Measurements from ENCODE around the gene CXCL17. TPM values are rescaled to one million over a fixed set of nuclear protein-coding genes. Genes with fewer than 3 reads are reported as not detected.

The CXCL17 gene
- total RNA-seq, 1 donor from 2014 or later = 2.9 TPM

- Histone ChIP-seq H3K27ac (no peak overlapping the region), H3K36me3 (no peaks in the 10 kb centered on the region), H3K9me3 (no peaks in the 10 kb centered on the region), H3K4me1 (peaks cover 12% of the 10 kb centered on the region), H3K27me3 (no peaks in the 10 kb centered on the region), H3K4me3 (no peak overlapping the region)
- DNase-seq (ENCODE audit: extremely low spot score in 2 of 2) = no peak
- no peak for TF ChIP-seq POLR2A (IDR thresholded peaks at IDR 0.05)
- TF ChIP-seq, protein P1, sequence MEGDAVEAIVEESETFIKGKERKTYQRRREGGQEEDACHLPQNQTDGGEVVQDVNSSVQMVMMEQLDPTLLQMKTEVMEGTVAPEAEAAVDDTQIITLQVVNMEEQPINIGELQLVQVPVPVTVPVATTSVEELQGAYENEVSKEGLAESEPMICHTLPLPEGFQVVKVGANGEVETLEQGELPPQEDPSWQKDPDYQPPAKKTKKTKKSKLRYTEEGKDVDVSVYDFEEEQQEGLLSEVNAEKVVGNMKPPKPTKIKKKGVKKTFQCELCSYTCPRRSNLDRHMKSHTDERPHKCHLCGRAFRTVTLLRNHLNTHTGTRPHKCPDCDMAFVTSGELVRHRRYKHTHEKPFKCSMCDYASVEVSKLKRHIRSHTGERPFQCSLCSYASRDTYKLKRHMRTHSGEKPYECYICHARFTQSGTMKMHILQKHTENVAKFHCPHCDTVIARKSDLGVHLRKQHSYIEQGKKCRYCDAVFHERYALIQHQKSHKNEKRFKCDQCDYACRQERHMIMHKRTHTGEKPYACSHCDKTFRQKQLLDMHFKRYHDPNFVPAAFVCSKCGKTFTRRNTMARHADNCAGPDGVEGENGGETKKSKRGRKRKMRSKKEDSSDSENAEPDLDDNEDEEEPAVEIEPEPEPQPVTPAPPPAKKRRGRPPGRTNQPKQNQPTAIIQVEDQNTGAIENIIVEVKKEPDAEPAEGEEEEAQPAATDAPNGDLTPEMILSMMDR (IDR thresholded peaks at IDR 0.05) = no peak
- no peak for TF ChIP-seq POLR2AphosphoS5 (IDR thresholded peaks at IDR 0.05; ENCODE audit: insufficient read depth in 1 of 2, low read depth in 1 of 2)
- intact Hi-C loops (cut with DNase I) = no loop called here
These were observed 32.6 kb upstream of the CXCL17 start for GRCh38 chr19:42475366-42475765.

DNA sequence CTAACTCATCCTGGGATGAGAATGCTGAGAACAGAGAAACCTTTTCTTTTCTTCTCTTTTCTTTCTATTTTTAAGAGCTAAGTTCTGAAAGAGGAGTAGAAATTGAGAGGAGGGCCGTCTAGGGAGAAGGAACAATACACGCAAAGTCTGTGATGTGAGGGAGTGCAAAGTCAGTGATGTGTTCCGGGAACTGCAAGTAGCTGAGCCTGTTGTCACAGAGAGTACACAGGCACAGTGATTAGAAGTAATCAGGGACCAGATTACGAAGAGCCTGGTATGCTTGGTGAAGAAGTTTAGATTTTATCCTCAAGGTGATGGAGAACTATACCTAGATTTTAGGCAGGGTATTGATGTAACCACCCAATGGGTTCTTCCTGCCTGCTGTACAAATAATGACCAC lies 32.0 kb upstream of the CXCL17 start:
- intact Hi-C loops (cut with DNase I) = no loop called here
- Histone ChIP-seq H3K4me3 (no peak overlapping the region), H3K36me3 (no peaks in the 10 kb centered on the region), H3K9me3 (no peaks in the 10 kb centered on the region), H3K4me1 (peaks cover 12% of the 10 kb centered on the region), H3K27me3 (no peaks in the 10 kb centered on the region), H3K27ac (no peak overlapping the region)
- no peak for DNase-seq (ENCODE audit: extremely low spot score in 2 of 2)
- TF ChIP-seq, protein P1 (IDR thresholded peaks at IDR 0.05) = no peak
- TF ChIP-seq POLR2A (IDR thresholded peaks at IDR 0.05) = no peak
- TF ChIP-seq POLR2AphosphoS5 (IDR thresholded peaks at IDR 0.05; ENCODE audit: insufficient read depth in 1 of 2, low read depth in 1 of 2) = no peak

DNA sequence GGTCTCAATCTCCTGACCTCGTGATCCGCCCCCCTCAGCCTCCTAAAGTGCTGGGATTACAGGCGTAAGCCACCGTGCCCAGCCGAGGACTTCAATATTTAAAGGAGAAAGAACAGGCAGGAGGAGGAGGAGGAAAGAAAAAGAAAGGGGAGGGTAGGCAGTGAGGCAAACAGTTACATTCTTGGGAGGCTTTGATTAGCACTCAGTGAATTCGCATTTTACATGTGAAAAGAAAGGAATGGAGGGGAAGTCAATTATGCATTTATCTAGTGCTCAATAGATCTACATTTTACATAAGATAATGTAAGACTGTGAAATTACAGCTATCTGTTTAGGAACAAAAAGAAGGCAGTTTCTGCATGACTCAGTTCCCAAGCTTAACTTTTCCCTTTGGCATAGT lies 30.9 kb upstream of the CXCL17 start:
- no peaks in the 10 kb centered on the region for H3K27me3 ChIP-seq
- intact Hi-C loops (cut with DNase I) = no loop called here
- H3K36me3 ChIP-seq = no peaks in the 10 kb centered on the region
- peaks cover 12% of the 10 kb centered on the region for H3K4me1 ChIP-seq
- no peaks in the 10 kb centered on the region for H3K9me3 ChIP-seq
- DNase-seq (ENCODE audit: extremely low spot score in 2 of 2) = no peak
- H3K27ac ChIP-seq = no peak overlapping the region
- TF ChIP-seq, protein P1 (IDR thresholded peaks at IDR 0.05) = no peak
- no peak for TF ChIP-seq POLR2A (IDR thresholded peaks at IDR 0.05)
- no peak for TF ChIP-seq POLR2AphosphoS5 (IDR thresholded peaks at IDR 0.05; ENCODE audit: insufficient read depth in 1 of 2, low read depth in 1 of 2)
- H3K4me3 ChIP-seq = no peak overlapping the region

- no peaks in the 10 kb centered on the region for H3K36me3 ChIP-seq
- peaks cover 12% of the 10 kb centered on the region for H3K4me1 ChIP-seq
- no peak for DNase-seq (ENCODE audit: extremely low spot score in 2 of 2)
- H3K9me3 ChIP-seq = no peaks in the 10 kb centered on the region
- H3K4me3 ChIP-seq = no peak overlapping the region
- intact Hi-C loops (cut with DNase I) = no loop called here
- no peaks in the 10 kb centered on the region for H3K27me3 ChIP-seq
- TF ChIP-seq POLR2A (IDR thresholded peaks at IDR 0.05) (no peak), POLR2AphosphoS5 (IDR thresholded peaks at IDR 0.05; ENCODE audit: insufficient read depth in 1 of 2, low read depth in 1 of 2) (no peak)
- TF ChIP-seq, protein P1 (IDR thresholded peaks at IDR 0.05) = no peak
- no peak overlapping the region for H3K27ac ChIP-seq
These were observed 29.8 kb upstream of the CXCL17 start for GRCh38 chr19:42472402-42473147.

DNA sequence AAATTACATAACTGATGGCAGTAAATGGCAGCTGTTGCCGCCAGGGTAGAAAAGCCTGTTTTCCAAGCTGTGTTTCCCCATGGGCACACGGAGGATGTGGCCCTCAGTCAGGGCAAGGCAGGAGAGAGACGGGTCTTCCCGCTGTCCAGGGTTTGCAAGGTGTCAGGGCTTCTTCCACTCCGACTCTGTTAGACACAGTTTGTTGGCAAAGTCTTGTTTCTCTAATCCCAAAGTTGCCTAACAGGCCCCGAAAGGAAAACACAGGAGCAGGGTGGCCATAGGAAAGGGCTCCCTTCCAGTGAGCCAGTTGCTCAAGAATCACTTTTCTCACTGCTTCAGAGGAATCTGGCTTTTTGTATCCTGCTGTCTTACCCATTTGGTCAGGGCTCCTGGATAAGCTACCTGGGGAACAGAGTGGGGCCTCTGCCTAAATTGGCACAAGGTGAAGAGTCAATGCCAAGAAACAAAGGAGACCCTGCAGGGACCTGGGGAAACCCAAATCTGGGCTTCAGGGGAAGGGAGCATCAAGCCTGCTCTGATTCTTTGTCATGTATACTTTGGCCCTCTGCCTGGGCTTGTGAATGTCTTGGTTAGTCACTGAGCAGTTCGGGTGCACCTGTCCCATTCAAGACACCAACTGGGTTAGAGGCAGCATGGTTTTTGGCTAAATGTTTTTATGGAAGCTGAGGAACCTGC lies 29.0 kb upstream of the CXCL17 start:
- intact Hi-C loops (cut with DNase I) = no loop called here
- Histone ChIP-seq H3K9me3 (no peaks in the 10 kb centered on the region), H3K4me1 (peaks cover 12% of the 10 kb centered on the region), H3K27ac (no peak overlapping the region), H3K4me3 (no peak overlapping the region), H3K27me3 (no peaks in the 10 kb centered on the region), H3K36me3 (no peaks in the 10 kb centered on the region)
- no peak for DNase-seq (ENCODE audit: extremely low spot score in 2 of 2)
- TF ChIP-seq, protein P1 (IDR thresholded peaks at IDR 0.05) = no peak
- no peak for TF ChIP-seq POLR2A (IDR thresholded peaks at IDR 0.05)
- TF ChIP-seq POLR2AphosphoS5 (IDR thresholded peaks at IDR 0.05; ENCODE audit: insufficient read depth in 1 of 2, low read depth in 1 of 2) = no peak

Measured in vagina (tissue), 2 donors.